MM.1S (cell line): ENCODE measurements around the gene GALR2.

Experiments
- EZH2phosphoT487 ChIP-seq: fragments of 300-600 bp; sonication (generic); IDR thresholded peaks from 2 replicates; pipeline ENCODE4 v1.6.1; 2018; ENCODE audit warnings: antibody characterized with exemption, low read length
- TF ChIP-seq, protein P1 (sequence below): fragments of 300-600 bp; sonication (generic); IDR thresholded peaks from 2 replicates; pipeline ENCODE4 v1.5.1; 2016; ENCODE audit warnings: antibody characterized with exemption, low read length, mixed read lengths

- TF ChIP-seq, protein P1, sequence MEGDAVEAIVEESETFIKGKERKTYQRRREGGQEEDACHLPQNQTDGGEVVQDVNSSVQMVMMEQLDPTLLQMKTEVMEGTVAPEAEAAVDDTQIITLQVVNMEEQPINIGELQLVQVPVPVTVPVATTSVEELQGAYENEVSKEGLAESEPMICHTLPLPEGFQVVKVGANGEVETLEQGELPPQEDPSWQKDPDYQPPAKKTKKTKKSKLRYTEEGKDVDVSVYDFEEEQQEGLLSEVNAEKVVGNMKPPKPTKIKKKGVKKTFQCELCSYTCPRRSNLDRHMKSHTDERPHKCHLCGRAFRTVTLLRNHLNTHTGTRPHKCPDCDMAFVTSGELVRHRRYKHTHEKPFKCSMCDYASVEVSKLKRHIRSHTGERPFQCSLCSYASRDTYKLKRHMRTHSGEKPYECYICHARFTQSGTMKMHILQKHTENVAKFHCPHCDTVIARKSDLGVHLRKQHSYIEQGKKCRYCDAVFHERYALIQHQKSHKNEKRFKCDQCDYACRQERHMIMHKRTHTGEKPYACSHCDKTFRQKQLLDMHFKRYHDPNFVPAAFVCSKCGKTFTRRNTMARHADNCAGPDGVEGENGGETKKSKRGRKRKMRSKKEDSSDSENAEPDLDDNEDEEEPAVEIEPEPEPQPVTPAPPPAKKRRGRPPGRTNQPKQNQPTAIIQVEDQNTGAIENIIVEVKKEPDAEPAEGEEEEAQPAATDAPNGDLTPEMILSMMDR, result no peak
- no peak for TF ChIP-seq EZH2phosphoT487
Measured at GRCh38 chr17:76075364-76076145, 974 bp downstream of the GALR2 start.
